Uterus (tissue), 2 donors: Measurements from ENCODE around the gene LYRM4.

Experiments
- CTCF ChIP-seq, 4 experiments: fragments of 200-600 bp in 2 of 4; fragments of 450-650 bp in 2 of 4; sonication (generic) in 2 of 4; IDR thresholded peaks; one replicate each; pipeline ENCODE4 v1.5.1; 2016 to 2019; ENCODE audit warnings: antibody characterized with exemption in 4 of 4, mild to moderate bottlenecking in 2 of 4, moderate library complexity in 1 of 4
- POLR2A ChIP-seq, 2 donors: fragments of 450-650 bp; IDR thresholded peaks; one replicate each; pipeline ENCODE4 v1.6.1; 2016; ENCODE audit warnings: antibody characterized with exemption in 2 of 2, mild to moderate bottlenecking in 1 of 2, moderate library complexity in 1 of 2

- TF ChIP-seq CTCF (IDR thresholded peaks at IDR 0.05), result no peak
- TF ChIP-seq POLR2A (IDR thresholded peaks at IDR 0.05), result no peak
Observed at GRCh38 chr6:5270093-5270680, 9.4 kb upstream of the LYRM4 start.
